HepG2 (cell line): ENCODE results near the gene TBC1D16. TPM values are rescaled to one million over a fixed set of nuclear protein-coding genes. Genes with fewer than 3 reads are reported as not detected.

ENCODE experiments used
- ATF7 ChIP-seq, 2 experiments: fragments of 450-650 bp in 1 of 2; sonication (generic) in 1 of 2; formaldehyde crosslinking in 1 of 2; IDR thresholded peaks; 2 replicates each; pipeline versions ENCODE4 v1.4.0 to v1.6.1; 2016 to 2020; ENCODE audit warnings: antibody characterized with exemption in 1 of 2, mild to moderate bottlenecking in 1 of 2, missing genetic modification reagents in 1 of 2
- CAMTA2 ChIP-seq: sonication (generic); formaldehyde crosslinking; IDR thresholded peaks from 2 replicates; pipeline ENCODE4 v1.4.0; 2020; ENCODE audit warnings: mild to moderate bottlenecking, missing genetic modification reagents, borderline replicate concordance
- DDIT3 ChIP-seq: sonication (generic); formaldehyde crosslinking; IDR thresholded peaks from 2 replicates; pipeline ENCODE4 v1.4.0; 2020; ENCODE audit warnings: mild to moderate bottlenecking, missing genetic modification reagents
- HNF1A ChIP-seq, 2 experiments: sonication (generic) in 1 of 2; formaldehyde crosslinking in 1 of 2; IDR thresholded peaks; 2 replicates each; pipeline versions ENCODE4 v1.4.0 to v1.6.1; 2016 to 2020; ENCODE audit warnings: borderline replicate concordance in 1 of 2, low read depth in 1 of 2, mild to moderate bottlenecking in 1 of 2, missing genetic modification reagents in 1 of 2
- NBN ChIP-seq: fragments of 450-650 bp; conservative IDR thresholded peaks from 2 replicates; pipeline ENCODE4 v1.6.1; 2017
- NKX3-1 ChIP-seq: sonication (generic); formaldehyde crosslinking; IDR thresholded peaks from 2 replicates; pipeline ENCODE4 v1.5.0; 2020; ENCODE audit warnings: missing genetic modification reagents
- NR1H2 ChIP-seq: sonication (generic); formaldehyde crosslinking; IDR thresholded peaks from 2 replicates; pipeline ENCODE4 v1.8.1; 2022; ENCODE audit warnings: low read depth, missing genetic modification reagents, borderline replicate concordance
- PHF20 ChIP-seq: sonication (generic); formaldehyde crosslinking; IDR thresholded peaks from 2 replicates; pipeline ENCODE4 v1.5.0; 2020; ENCODE audit warnings: mild to moderate bottlenecking, missing genetic modification reagents
- RORA ChIP-seq: sonication (generic); formaldehyde crosslinking; IDR thresholded peaks from 2 replicates; pipeline ENCODE4 v1.5.0; 2020; ENCODE audit warnings: mild to moderate bottlenecking, missing genetic modification reagents, moderate library complexity
- ZNF883 ChIP-seq: sonication (generic); formaldehyde crosslinking; IDR thresholded peaks from 2 replicates; pipeline ENCODE4 v1.5.1; 2020; ENCODE audit warnings: mild to moderate bottlenecking, missing genetic modification reagents; ENCODE audit errors: not compliant biosample characterization
- polyA plus RNA-seq, 8 experiments: library from polyadenylated mRNA; depleted of rRNA in 3 of 8; stranded (reverse) in 7 of 8; unstranded in 1 of 8; fragments of >200 nt; fragmentation: Illumina TruSeq in 4 of 8; extraction: Trizol in 4 of 8; gene quantifications; 2 replicates each; pipeline versions ENCODE4 v1.2.1 to v1.2.3, GENCODE V29; 2011 to 2016; ENCODE audit warnings: low read depth in 4 of 8, missing spikeins in 1 of 8, mixed read lengths in 1 of 8; ENCODE audit not compliant: insufficient read depth in 1 of 8
- total RNA-seq, 5 experiments: library from RNA; depleted of rRNA; stranded (reverse); fragments of >200 nt; fragmentation: Illumina TruSeq; extraction: Trizol; gene quantifications; 2 replicates each; pipeline ENCODE4 v1.2.3, GENCODE V29; 2016; ENCODE audit warnings: low read depth in 1 of 5

The TBC1D16 gene
- total and polyA plus RNA-seq, 2 of the 13 experiments (the other 11 are each of a cell fraction or from before 2014, with no cell fraction given) = 14.9 to 24.9 TPM

GRCh38 chr17:79977708-79978547, 57.7 kb downstream of the TBC1D16 start (continued):
- no peak for TF ChIP-seq CAMTA2 (CRISPR knock-in tag)
- TF ChIP-seq DDIT3 (CRISPR knock-in tag) = no peak
- no peak for TF ChIP-seq RORA (CRISPR knock-in tag)
- TF ChIP-seq NKX3-1 (CRISPR knock-in tag) = no peak
- TF ChIP-seq NR1H2 = no peak
- TF ChIP-seq HNF1A (IDR thresholded peaks at IDR 0.05; ENCODE audit: low read depth) = no peak
- TF ChIP-seq HNF1A (CRISPR knock-in tag; IDR thresholded peaks at IDR 0.05; ENCODE audit: borderline replicate concordance) = no peak
- no peak for TF ChIP-seq NBN
- TF ChIP-seq ATF7 (IDR thresholded peaks at IDR 0.05) = no peak
- no peak for TF ChIP-seq ATF7 (CRISPR knock-in tag; IDR thresholded peaks at IDR 0.05)
- no peak for TF ChIP-seq PHF20 (CRISPR knock-in tag)
- no peak for TF ChIP-seq ZNF883 (CRISPR knock-in tag)
- TF ChIP-seq, all 625 proteins: peak for 3
